ENCODE results near the gene XIST.

DNA sequence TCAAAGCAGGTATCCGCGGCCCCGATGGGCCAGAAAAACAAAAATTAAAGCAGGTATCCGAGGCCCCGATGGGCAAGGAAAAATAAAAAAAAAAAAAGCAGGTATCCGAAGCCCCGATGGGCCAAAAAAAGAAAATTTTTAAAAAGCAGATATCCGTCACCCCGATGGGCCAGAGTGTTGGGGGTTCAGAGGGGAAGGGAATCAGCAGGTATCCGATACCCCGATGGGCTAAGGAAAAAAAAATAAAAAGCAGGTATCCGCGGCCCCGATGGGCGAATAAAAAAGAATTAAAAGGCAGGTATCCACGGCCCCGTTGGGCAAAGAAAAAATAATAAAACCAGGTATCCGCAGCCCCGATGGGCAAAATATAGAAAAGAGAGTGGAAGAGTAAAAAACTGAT lies 492 bp downstream of the XIST start:
- TF ChIP-seq, protein P1, sequence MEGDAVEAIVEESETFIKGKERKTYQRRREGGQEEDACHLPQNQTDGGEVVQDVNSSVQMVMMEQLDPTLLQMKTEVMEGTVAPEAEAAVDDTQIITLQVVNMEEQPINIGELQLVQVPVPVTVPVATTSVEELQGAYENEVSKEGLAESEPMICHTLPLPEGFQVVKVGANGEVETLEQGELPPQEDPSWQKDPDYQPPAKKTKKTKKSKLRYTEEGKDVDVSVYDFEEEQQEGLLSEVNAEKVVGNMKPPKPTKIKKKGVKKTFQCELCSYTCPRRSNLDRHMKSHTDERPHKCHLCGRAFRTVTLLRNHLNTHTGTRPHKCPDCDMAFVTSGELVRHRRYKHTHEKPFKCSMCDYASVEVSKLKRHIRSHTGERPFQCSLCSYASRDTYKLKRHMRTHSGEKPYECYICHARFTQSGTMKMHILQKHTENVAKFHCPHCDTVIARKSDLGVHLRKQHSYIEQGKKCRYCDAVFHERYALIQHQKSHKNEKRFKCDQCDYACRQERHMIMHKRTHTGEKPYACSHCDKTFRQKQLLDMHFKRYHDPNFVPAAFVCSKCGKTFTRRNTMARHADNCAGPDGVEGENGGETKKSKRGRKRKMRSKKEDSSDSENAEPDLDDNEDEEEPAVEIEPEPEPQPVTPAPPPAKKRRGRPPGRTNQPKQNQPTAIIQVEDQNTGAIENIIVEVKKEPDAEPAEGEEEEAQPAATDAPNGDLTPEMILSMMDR (optimal IDR thresholded peaks at IDR 0.05 in 1 of 3, IDR thresholded peaks at IDR 0.05 in 1 of 3, conservative IDR thresholded peaks at IDR 0.05 in 1 of 3; ENCODE audit: extremely low read depth in 1 of 3, insufficient read depth in 2 of 3, low read length in 3 of 3): no peak
- no peak for TF ChIP-seq EZH2 (IDR thresholded peaks at IDR 0.05; ENCODE audit: low read length)

All from keratinocyte (primary cell).